ENCODE results near the gene CSRP1. TPM values are rescaled to one million over a fixed set of nuclear protein-coding genes. Genes with fewer than 3 reads are reported as not detected.

Gene CSRP1
- total and polyA plus RNA-seq, 2 of the 13 experiments (the other 11 are each of a cell fraction or from before 2014, with no cell fraction given), result 17.7 to 68.9 TPM

DNA sequence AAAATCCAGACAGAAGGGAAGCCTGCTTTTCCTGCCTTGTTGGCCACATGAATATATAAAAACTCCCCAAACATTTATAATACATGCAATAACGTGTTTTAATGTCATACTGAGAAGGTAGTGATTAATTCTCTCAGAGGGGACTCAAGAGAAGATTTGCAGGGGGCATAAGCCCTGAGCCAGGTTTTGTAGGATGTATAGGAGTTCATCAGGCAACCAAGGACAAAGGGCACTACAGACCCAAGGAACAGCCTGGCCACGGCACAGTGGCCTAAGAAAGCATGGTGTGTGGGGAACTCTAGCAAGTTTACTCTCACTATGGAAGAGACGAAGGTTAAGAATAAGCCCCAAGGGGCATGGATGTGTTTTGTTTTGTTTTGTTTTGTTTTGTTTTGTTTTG lies 70.0 kb downstream of the CSRP1 start (continued):
- no peak for TF ChIP-seq ZNF761 (CRISPR knock-in tag; conservative IDR thresholded peaks at IDR 0.05)
- no peak for TF ChIP-seq KLF9 (CRISPR knock-in tag; IDR thresholded peaks at IDR 0.05; ENCODE audit: low read depth)
- no peak for TF ChIP-seq KDM4B (CRISPR knock-in tag; IDR thresholded peaks at IDR 0.05)
- TF ChIP-seq FUBP1 (CRISPR knock-in tag; IDR thresholded peaks at IDR 0.05; ENCODE audit: borderline replicate concordance), result no peak
- no peak for TF ChIP-seq ZNF773 (CRISPR knock-in tag; IDR thresholded peaks at IDR 0.05; ENCODE audit: borderline replicate concordance)
- TF ChIP-seq ZNF703 (CRISPR knock-in tag; IDR thresholded peaks at IDR 0.05; ENCODE audit: borderline replicate concordance), result no peak

GRCh38 chr1:201436393-201436792 lies 70.5 kb downstream of the CSRP1 start:
- no peaks in the 10 kb centered on the region for H4K20me1 ChIP-seq (ENCODE audit: insufficient read depth, low read length)
- no peak overlapping the region for H3K4me3 ChIP-seq (replicated peaks in 1 of 3; ENCODE audit: insufficient read depth in 1 of 3, low read depth in 2 of 3, low read length in 3 of 3)
- no peak overlapping the region for H3K4me2 ChIP-seq (ENCODE audit: low read depth, low read length)
- ChIA-PET POLR2A (interaction anchor here (1.8 kb wide), 1 partner anchor 32 kb away, joined by 7 read pairs; no protein-coding TSS in a partner anchor), CTCF (ENCODE audit: low intra/inter-chr PET ratio, low total read pairs) (interaction anchor here (1.2 to 2.3 kb wide), 2 partner anchors 45 to 76 kb away, joined by 3 to 12 read pairs; no protein-coding TSS in a partner anchor)
- in situ Hi-C loops (cut with HindIII; ENCODE audit: extremely low pct_ligation_motif_present, low pct_unique_long_range_greater_than_20kb), result no loop called here
- ATAC-seq (peak; percentile 94), DNase-seq (ENCODE audit: low spot score) (peak; percentile 36), FAIRE-seq (no peak)
- no peak overlapping the region for H2AFZ ChIP-seq (ENCODE audit: low read length)
- H3K4me1 ChIP-seq (ENCODE audit: insufficient read depth, low read length), result peaks cover 8% of the 10 kb centered on the region; the same call in 1 of the 2 replicates
- WGBS (ENCODE audit: low lambda C conversion rate), result 30% methylated on average over 3 of the region's 6 CpGs
- no peaks in the 10 kb centered on the region for H3K79me2 ChIP-seq (ENCODE audit: insufficient read depth, low read length)
- no peak overlapping the region for H3K9ac ChIP-seq (ENCODE audit: insufficient read depth, low read depth, low read length)
- no TSS peak for BruUV-seq (replicated peaks)
- intact Hi-C loops (cut with micrococcal nuclease; ENCODE audit: unreplicated experiment), result loop anchor here (1.0 kb wide), 1 partner anchor 77 kb away; no protein-coding TSS in a partner anchor
- H3K27me3 ChIP-seq (ENCODE audit: control insufficient read depth in 1 of 2, insufficient read depth in 2 of 2, low read length in 2 of 2), result 0 out of 5 replicates have a peak, but pooled peaks cover 0 to 4% of the 10 kb centered on the region in 2 experiments
- no peak overlapping the region for H3K27ac ChIP-seq (ENCODE audit: extremely low read length, insufficient read depth, low read length)
- TF ChIP-seq E2F1 (CRISPR knock-in tag; IDR thresholded peaks at IDR 0.05), result no peak
- TF ChIP-seq CTCF (CRISPR knock-in tag; IDR thresholded peaks at IDR 0.05), result peak; percentile 42; the same call in 1 of the 2 replicates
- H3K36me3 ChIP-seq (replicated peaks in 1 of 2; ENCODE audit: control insufficient read depth in 1 of 2, insufficient read depth in 2 of 2, low read length in 2 of 2), result no peaks in the 10 kb centered on the region
- no peaks in the 10 kb centered on the region for H3K9me3 ChIP-seq (ENCODE audit: low read length)
